ENCODE results near the gene LRRC15.
A peak's percentile ranks its signal among the peaks of the same experiment; 100 is the strongest.

GRCh38 chr3:194369522-194370279 is at the start of gene LRRC15:
- TF ChIP-seq, protein P1, sequence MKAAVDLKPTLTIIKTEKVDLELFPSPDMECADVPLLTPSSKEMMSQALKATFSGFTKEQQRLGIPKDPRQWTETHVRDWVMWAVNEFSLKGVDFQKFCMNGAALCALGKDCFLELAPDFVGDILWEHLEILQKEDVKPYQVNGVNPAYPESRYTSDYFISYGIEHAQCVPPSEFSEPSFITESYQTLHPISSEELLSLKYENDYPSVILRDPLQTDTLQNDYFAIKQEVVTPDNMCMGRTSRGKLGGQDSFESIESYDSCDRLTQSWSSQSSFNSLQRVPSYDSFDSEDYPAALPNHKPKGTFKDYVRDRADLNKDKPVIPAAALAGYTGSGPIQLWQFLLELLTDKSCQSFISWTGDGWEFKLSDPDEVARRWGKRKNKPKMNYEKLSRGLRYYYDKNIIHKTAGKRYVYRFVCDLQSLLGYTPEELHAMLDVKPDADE (IDR thresholded peaks at IDR 0.05) = no peak
- TF ChIP-seq POLR2AphosphoS5 (IDR thresholded peaks at IDR 0.05; ENCODE audit: low read depth) = no peak
- TF ChIP-seq, protein P2, sequence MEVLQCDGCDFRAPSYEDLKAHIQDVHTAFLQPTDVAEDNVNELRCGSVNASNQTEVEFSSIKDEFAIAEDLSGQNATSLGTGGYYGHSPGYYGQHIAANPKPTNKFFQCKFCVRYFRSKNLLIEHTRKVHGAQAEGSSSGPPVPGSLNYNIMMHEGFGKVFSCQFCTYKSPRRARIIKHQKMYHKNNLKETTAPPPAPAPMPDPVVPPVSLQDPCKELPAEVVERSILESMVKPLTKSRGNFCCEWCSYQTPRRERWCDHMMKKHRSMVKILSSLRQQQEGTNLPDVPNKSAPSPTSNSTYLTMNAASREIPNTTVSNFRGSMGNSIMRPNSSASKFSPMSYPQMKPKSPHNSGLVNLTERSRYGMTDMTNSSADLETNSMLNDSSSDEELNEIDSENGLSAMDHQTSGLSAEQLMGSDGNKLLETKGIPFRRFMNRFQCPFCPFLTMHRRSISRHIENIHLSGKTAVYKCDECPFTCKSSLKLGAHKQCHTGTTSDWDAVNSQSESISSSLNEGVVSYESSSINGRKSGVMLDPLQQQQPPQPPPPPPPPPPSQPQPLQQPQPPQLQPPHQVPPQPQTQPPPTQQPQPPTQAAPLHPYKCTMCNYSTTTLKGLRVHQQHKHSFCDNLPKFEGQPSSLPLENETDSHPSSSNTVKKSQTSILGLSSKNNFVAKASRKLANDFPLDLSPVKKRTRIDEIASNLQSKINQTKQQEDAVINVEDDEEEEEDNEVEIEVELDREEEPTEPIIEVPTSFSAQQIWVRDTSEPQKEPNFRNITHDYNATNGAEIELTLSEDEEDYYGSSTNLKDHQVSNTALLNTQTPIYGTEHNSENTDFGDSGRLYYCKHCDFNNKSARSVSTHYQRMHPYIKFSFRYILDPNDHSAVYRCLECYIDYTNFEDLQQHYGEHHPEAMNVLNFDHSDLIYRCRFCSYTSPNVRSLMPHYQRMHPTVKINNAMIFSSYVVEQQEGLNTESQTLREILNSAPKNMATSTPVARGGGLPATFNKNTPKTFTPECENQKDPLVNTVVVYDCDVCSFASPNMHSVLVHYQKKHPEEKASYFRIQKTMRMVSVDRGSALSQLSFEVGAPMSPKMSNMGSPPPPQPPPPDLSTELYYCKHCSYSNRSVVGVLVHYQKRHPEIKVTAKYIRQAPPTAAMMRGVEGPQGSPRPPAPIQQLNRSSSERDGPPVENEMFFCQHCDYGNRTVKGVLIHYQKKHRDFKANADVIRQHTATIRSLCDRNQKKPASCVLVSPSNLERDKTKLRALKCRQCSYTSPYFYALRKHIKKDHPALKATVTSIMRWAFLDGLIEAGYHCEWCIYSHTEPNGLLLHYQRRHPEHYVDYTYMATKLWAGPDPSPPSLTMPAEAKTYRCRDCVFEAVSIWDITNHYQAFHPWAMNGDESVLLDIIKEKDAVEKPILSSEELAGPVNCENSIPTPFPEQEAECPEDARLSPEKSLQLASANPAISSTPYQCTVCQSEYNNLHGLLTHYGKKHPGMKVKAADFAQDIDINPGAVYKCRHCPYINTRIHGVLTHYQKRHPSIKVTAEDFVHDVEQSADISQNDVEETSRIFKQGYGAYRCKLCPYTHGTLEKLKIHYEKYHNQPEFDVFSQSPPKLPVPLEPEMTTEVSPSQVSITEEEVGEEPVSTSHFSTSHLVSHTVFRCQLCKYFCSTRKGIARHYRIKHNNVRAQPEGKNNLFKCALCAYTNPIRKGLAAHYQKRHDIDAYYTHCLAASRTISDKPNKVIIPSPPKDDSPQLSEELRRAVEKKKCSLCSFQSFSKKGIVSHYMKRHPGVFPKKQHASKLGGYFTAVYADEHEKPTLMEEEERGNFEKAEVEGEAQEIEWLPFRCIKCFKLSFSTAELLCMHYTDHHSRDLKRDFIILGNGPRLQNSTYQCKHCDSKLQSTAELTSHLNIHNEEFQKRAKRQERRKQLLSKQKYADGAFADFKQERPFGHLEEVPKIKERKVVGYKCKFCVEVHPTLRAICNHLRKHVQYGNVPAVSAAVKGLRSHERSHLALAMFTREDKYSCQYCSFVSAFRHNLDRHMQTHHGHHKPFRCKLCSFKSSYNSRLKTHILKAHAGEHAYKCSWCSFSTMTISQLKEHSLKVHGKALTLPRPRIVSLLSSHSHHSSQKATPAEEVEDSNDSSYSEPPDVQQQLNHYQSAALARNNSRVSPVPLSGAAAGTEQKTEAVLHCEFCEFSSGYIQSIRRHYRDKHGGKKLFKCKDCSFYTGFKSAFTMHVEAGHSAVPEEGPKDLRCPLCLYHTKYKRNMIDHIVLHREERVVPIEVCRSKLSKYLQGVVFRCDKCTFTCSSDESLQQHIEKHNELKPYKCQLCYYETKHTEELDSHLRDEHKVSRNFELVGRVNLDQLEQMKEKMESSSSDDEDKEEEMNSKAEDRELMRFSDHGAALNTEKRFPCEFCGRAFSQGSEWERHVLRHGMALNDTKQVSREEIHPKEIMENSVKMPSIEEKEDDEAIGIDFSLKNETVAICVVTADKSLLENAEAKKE (CRISPR knock-in tag; IDR thresholded peaks at IDR 0.05) = no peak
- no peak for TF ChIP-seq STAT1 (IDR thresholded peaks at IDR 0.05; ENCODE audit: unreplicated experiment)
- TF ChIP-seq CTCF (conservative IDR thresholded peaks at IDR 0.05; ENCODE audit: low read depth in 2 of 2) = peak in 1 of 2 experiments; percentile 38; a peak in 2 of 4 replicates
- no peak for TF ChIP-seq EZH2 (IDR thresholded peaks at IDR 0.05; ENCODE audit: low read depth, unreplicated experiment)
- TF ChIP-seq REST (IDR thresholded peaks at IDR 0.05; ENCODE audit: unreplicated experiment) = no peak
